Activated CD4-positive, alpha-beta T cell treated with anti-CD3 and anti-CD28 coated beads, Interleukin-2, amount 50 U/mL, for 48 hours (primary cell): ENCODE results near the gene SEMA4A.

Experiments
- DNase-seq, 2 experiments: peaks; one replicate each; pipeline ENCODE4 v3.0.0-alpha.2; 2020

Gene SEMA4A

DNA sequence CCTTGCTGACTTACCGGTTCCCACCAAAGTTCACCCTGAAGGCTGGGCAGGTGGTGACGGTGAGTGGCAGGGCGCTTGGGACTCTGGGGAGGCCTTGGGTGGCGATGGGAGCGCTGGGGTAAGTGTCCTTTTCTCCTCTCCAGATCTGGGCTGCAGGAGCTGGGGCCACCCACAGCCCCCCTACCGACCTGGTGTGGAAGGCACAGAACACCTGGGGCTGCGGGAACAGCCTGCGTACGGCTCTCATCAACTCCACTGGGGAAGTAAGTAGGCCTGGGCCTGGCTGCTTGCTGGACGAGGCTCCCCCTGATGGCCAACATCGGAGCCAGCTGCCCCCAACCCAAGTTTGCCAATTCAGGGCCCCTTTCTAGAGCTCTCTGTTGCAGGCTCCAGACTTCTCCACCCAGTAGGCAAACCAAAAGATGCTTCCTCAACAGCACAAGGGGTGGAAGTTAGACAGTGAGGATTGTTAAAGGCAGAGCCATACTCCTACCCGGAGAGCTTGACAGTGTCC, 16.4 kb upstream of the SEMA4A start:
- DNase-seq: no peak

DNA sequence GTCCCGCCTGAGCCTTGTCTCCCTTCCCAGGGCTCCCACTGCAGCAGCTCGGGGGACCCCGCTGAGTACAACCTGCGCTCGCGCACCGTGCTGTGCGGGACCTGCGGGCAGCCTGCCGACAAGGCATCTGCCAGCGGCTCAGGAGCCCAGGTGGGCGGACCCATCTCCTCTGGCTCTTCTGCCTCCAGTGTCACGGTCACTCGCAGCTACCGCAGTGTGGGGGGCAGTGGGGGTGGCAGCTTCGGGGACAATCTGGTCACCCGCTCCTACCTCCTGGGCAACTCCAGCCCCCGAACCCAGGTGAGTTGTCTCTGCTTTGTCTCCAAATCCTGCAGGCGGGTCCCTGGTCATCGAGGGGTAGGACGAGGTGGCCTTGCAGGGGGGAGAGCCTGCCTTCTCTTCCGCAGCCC, 14.9 kb upstream of the SEMA4A start:
- DNase-seq: no peak

DNA sequence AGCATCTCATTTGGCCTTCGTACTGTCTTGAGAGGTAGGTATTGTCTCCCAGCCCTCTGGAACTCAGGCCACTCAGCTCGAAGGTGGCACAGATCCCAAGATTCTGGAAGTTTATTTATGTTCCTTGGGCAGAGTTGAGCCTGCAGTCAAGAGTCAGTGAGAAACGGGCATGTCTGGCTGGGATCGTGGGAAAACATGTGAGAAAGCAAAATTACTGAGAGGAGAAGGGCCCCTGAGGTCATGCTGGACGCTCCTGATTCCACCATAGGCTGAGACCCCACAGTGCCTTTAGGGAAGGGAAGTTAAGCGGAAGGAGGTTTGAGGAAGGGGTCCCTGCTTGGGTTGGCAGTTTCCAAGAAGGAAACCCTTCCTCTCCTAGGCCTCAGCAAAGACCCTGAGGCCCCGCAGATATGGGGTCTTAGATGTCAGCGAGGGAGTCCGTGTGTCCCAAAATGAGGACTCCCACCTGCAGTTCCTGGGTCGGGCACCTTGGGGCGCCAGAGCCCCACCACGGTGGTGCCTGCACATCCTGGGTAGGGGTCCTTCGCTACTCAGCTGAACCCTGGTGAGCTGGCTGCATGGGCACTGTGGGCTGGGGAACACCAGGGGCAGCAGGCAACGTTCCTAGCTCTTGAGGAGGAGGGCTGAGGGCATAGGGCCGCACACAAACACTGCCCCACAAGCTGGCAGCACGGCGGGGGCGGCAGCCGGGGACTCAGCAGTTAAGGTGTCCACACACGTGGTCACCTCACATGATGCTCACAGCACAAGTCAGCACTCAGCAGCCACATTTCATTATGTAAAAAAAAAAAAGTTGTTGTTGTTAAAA, 12.3 kb upstream of the SEMA4A start:
- DNase-seq: peak; percentile 57 to 64

DNA sequence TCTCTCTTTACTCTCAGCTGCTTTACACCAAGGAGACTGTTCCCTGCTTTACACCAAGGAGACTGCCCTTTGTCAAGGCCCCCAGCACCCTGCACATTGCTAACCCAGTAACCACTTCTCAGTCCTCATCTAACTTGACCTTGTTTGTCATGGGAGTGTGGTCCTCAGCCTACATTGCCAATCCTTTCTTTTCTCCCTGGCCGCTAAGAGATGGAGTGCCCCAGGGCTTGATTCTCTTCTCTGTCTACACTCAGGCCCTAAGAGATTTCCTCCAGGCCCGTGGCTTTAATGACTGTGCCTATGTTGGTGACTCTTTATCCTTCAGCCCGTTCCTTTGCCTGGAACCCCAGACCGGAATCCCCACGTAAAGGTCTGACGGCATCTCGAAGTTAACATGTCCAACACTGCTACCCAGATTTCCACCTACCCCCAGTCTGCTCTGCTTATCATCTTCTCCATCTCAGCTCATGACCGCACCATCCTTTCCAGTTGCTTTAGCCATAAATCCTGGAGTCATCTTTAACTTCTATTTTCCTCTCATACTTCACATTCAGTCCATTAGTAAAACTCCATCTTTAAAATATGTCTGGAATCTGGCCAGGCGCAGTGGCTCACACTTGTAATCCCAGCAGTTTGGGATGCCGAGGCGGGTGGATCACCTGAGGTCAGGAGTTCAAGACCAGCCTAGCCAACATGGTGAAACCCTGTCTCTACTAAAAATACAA, 9.5 kb upstream of the SEMA4A start:
- DNase-seq: no peak

DNA sequence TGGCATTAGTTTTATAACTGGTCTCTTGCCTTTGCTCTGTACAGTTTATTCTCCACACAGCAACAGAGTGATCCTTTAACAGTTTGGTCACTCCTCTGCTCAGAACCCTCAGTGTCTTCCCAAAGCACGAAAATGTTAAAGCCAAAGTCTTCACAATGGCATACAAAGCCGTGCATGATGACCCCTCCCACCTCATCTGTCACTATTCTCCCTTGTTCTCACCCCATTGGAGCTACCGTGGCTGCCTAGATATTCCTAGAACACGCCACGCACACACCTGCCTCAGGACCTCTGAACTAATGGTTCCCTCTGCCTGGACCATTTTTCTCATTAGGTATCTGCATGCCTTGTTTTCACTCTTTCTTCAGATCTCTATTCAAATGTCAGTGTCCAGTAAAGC, 8.6 kb upstream of the SEMA4A start:
- no peak for DNase-seq

DNA sequence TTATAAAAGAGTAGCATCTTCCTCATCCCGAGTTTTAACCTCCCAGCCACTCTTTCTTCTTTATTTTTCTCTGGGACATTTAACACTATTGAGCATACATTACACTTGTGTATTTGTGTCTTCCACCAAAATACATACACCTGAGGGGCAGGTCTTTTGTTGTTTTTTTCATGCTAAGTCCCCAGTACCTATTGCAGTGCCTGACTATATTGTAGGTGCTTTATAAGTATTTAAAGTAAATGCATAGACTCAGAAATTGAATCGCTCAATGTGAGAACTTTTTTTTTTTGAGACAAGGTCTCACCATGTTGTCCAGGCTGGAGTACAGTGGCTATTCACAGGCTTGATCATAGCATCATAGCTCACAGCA, 7.8 kb upstream of the SEMA4A start:
- no peak for DNase-seq

DNA sequence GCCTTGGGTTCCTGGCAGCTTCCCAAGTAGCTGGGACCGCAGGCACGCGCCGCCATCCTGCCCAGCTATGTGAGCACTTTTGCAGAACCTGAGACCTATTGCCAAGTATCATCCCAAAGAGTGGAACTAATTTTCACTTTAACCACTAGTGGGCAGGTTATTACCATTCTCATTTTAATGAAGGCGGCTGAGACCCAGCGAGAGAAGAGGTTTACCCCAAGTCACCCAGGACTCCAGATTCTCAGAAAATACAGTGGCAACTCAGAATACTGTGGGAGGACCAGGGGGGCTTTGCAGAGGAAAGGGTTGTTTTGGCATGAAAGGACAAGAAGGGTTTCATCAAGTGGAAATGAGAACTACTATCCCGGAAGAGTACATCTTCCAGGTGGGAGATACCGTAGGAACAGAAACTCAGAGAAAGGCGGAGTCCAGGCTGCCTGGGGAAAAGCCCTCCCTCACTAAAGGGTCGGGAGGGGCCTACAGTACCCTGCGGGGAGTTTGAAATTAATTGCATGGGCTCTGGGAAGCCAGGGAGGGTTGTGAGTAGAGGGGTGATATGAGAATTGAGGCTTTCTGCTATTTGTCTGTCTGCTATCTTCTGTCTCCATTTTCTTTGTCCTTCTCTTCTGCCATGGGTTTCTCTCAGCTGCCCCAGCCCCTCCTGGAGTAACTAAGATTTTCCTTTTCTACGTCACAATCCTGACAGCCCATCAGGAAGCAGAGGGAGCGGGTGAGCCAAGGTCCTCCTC, 7.2 kb upstream of the SEMA4A start:
- peak; percentile 55 to 65 for DNase-seq

DNA sequence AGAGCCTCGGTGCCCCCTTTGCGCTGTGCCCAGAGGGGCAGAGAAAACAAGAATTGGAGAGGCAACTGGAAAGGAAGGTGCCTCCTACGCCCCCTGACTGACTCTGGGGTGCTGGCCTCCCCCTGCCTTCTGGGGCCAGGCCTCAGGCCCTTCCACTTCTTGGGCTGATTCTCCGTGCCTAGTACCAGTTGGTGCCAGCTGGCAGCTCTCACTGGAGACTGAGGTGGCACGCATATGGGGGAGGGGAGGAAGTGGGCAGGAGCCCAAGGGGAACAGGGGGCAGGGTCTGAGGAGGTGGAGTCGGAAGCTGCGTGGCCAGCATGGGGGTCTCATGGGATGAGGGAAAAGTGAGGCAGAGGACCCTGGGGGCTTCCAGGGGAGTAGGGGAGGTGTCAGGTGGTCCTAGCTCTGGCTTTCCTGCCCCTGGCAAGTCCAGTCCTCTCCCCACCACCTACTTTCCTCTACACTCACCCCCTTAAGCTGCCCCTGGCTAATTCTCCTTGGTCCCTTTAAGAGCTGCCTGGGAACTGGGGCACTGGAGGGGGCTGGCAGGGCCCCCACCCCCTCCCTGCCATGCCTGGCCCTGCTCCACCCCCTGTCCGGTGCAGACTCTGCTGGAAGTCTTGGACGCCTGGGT, 6.5 kb upstream of the SEMA4A start:
- no peak for DNase-seq

DNA sequence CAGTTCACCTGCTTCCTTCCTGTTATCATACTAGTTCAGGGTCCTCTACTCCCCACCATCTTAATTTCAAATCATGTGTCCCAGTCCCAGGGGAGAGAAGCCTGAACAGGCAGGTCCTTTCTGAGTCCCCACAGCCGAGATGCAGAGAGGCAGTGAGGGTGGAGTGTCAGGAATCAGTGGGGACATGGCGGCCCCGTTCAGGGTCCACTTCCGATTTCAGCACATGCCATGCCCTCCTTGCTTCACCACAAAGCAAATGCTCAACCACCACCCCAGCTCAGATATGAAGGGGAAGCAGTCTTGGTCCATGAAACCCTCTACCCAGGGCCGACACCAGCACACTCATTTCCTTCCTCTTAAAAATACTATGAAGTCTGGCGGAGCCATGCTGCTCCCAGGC, 5.2 kb upstream of the SEMA4A start:
- no peak for DNase-seq

DNA sequence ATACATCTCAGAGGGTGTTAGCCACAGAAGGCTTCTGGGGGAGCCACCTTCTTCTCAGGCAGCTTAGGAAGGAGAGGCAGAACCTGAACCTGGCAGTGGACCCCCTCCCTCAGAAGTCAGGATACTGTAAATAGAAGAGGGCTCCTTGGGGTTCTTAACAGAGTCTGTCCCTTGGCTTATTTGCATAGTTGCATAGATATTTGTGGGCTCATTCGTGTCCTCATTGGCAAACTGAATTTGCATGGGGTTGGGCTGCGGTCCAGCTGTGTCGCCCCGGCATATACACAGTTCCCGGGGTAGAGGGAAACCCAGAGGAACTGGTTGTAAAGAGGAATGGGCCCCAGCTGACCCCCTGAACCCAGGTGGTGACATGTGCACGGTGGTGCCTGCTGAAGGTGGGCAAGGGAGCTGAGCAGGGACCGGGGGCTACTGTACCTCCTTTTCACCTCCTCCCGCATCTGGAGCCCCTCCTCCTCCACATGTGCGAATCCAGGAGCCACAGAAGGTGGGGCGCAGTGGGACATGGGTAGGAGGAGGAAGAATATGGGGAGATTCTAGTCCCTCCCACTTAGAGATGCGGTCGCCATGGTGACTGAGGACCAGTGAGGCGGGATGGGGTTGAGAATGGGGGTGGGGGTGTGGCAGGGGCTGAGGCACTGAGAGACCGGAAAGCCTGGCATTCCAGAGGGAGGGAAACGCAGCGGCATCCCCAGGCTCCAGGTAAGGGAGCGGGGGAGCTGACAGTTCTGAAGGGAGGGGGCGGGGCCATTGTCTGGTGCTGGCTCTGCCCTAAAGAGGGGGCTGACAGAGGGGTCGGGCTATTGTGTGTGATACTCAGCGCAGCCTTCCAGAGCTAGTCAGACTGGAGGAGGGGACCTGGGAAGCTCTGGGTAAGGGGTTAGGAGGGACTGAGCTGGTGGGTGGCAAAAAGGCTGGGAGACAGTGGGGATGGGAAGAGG, 3.7 kb upstream of the SEMA4A start:
- no peak for DNase-seq

DNA sequence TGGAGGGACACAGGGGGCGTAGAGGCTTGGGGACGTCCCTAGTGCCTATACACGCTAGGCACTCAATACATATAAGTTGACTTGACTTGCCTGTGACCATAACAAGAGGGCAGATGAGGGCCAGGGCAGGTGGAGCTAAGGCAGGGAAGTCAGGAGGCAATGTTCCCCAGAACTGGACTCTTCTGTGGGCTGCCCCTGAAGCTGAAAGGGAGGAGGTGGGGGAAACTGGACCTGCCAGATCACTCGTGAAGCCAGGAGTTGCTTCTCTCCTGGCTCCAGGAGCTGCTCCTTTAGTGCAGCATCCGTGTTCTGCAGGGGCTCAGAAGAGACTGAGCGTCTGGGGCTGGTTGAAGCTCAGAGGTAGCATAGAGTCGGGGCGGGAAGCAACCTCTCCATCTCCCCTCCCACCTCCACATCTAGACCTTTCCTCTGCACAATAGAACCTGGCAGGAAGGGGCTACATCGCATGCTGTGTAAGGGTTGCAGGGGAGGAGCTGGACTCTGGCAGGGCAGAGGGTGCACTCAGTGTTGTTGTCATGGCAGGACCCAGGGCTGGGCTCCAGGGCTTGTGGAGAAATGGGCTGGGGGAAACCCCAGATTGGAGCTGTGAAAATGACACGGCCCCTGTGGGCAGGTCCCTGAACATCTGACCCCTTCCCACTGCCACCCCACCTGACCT, 2.9 kb upstream of the SEMA4A start:
- DNase-seq: no peak

DNA sequence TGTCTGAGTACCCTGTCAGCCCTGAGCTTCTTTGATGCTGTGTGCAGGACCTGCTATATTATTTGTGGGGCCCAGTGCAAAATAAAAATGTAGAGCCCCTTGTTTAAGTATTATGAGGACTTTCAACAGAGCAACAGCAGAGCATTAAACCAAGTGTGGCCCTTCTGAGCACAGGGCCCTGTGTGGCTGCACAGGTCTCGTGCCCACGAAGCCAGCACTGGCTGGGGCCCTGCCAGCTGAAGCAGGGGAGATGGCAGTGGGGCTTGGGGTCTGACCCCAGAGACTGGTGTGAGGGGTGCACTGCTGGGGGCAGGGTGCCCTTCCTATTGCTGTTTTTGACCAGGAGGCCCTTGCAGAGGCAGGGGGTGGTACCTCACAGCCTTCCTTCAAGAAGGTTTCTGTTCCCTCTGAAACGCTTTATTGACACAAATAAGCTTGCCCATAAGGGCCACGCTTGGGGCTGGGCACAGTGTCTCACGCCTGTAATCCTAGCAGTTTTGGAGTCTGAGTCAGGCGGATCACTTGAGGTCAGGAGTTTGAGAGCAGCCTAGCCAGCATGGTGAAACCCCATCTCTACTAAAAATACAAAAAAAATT, 2.2 kb upstream of the SEMA4A start:
- DNase-seq: no peak

DNA sequence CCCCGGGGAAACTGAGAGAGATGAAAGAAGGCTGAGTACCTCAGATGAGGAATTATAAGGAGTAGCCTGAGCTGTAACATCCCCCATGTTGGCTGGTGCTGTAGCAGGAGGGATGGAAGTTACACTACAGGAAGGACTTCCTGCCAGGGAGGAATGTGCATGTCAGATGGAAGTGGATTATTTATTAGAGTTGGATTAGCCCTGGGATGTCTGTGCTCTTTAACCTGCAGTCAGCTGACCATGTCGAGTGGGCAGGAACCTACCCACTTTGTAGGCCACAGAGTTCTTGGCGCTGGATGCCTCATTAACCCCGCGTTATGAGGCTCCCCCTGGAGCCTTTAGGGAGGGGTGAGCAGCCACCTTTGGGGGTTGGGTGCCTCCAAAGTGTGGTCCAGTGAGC, 757 bp upstream of the SEMA4A start:
- no peak for DNase-seq

DNA sequence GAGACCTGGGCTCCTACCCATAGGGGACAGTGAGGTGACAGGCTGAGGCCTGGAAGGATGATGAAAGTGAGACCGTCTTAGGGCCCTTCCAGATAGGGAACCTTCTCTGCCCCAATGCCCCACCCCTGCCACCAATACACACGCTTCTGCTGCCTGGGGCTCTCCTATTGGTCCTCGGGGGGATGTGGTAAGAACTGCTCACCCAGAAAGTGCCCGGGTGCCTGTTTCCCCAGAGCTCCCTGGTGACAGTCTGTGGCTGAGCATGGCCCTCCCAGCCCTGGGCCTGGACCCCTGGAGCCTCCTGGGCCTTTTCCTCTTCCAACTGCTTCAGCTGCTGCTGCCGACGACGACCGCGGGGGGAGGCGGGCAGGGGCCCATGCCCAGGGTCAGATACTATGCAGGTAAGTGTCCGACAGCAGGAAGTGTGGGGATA, 948 bp downstream of the SEMA4A start:
- DNase-seq: peak; percentile 65 to 75

DNA sequence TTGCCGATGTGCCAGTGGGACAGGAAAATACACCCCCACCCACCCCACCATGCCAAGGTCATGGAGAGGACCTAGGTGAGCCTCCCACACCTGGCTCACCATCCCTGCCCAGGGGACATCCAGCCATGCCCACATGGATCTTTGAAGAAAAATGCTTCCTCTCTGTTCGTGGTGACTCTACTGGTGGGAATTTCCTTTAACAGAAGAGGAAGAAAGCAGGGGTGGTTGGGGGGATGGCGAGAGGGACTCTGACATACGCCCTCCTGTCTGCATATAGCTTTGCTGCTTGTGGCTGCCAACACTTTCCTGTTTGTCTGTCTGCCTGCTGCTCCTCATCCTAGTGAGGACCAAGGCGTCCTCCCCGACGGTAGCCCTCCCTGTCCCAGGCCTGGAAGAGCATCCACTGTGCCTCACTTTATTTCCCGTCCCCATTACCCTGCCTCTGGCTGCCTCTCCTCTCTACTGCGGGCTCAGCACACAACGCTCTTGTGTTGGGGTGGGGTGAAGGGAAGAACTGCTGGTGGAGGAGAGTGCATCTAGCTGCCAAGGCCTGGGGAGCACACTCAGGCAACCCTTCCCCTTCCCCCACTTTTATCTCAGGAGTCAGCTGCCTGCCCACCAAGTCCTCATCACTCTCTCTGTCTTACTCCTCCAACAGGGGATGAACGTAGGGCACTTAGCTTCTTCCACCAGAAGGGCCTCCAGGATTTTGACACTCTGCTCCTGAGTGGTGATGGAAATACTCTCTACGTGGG, 2.5 kb downstream of the SEMA4A start:
- DNase-seq: no peak

DNA sequence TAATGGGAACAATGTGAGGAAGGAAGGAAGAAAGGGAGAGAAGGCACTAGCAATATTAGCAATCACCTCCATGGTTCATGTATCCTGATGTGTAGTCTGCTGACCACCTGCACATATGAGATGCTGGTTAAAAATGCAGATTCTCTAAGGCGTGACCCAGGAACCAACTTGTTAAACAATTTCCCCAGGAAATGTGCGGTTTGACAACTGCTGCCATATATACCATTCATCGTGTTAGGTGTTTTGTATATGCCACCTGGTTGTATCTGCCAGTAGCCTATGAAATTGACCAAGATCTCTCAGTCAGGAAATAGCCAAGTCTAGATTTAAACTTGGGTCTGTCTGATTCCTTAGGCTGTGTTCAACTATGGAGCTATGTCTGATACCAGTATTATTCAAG, 4.1 kb downstream of the SEMA4A start:
- DNase-seq: no peak

DNA sequence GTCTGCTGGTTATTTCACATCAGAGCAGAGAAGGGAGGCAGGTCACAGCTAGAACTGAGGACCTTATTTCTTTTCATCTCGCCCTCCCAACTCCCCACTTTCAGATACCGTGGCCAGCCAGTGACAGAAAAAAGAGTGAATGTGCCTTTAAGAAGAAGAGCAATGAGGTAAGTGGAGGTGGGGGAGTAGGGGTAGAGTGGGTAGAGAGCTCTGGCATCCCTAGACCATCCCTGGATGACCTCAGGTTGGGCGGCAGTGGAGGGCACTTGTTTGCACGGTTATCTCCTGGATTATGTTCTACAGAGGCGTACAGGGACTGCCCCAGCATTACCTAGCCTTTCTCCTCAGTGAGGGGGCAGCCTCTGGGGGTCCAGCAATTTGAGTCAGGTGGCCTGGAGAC, 4.6 kb downstream of the SEMA4A start:
- no peak for DNase-seq

DNA sequence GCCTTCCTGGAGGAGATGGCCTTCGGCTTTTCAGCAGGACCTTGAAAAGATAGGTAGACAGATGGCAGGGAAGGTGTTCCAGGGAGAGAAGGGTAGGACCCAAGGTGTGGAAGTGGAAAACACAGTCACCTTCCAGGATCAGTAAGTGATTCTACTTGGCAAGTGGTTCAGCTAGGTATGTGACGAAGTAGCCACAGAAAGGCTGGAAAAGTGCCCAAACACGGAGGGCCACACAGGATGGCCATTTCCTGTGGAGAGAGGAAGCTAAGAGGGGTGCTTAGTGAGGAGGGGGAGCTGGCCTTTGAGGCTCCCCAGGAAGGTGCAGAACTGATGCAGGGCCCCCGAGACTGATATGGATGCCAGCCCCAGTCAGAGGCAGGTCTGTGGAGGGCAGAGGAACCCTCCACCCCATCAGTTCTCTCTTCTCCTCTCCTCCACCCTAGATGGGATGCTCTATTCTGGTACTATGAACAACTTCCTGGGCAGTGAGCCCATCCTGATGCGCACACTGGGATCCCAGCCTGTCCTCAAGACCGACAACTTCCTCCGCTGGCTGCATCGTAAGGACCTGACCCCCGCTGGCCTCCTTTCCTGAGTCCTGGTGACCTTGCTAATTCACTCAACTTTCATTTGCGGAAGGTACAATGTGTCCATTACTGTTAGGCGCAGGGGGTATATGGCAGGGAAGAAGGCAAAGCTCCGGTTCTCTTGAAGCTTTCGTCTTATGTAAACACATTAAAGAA, 6.8 kb downstream of the SEMA4A start:
- no peak for DNase-seq

DNA sequence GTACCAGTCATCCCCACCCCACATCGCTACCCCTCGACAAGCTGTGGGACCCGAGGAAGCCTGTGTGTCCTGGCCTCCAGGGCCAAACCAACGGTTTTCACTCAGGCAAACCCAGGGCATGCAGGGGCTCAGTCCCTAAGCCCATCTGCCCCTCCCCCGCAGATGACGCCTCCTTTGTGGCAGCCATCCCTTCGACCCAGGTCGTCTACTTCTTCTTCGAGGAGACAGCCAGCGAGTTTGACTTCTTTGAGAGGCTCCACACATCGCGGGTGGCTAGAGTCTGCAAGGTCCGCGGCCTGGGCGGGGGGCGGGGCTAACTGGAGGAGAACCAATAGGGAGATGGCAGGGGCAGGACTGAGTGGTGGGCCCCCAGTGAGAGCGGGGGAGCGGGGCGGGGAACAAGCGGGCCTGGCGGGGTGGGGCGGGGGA, 7.4 kb downstream of the SEMA4A start:
- DNase-seq: peak; percentile 88 to 89
